ENCODE measurements around the gene CTNNB1. TPM values are rescaled to one million over a fixed set of nuclear protein-coding genes. Genes with fewer than 3 reads are reported as not detected.
A peak's percentile ranks its signal among the peaks of the same experiment; 100 is the strongest.

The CTNNB1 gene
- total and polyA plus RNA-seq, 4 donors, result 63.3 to 265 (median 151) TPM

GRCh38 chr3:41247055-41248004, 48.0 kb downstream of the CTNNB1 start:
- H3K4me3 ChIP-seq (ENCODE audit: low read depth in 1 of 3, low read length in 3 of 3), result no peak overlapping the region
- no peaks in the 10 kb centered on the region for H3K4me1 ChIP-seq (ENCODE audit: control insufficient read depth in 4 of 4, insufficient read depth in 4 of 4, low read length in 3 of 4)
- H3K27ac ChIP-seq (ENCODE audit: low read depth in 1 of 2, low read length in 2 of 2), result no peak overlapping the region
- H3K27me3 ChIP-seq (ENCODE audit: control insufficient read depth in 4 of 4, insufficient read depth in 4 of 4, low read length in 3 of 4), result no peaks in the 10 kb centered on the region
- H3K36me3 ChIP-seq (ENCODE audit: control insufficient read depth in 4 of 4, insufficient read depth in 3 of 4, low read depth in 1 of 4, low read length in 3 of 4), result no peaks in the 10 kb centered on the region
- no peak for DNase-seq (ENCODE audit: low spot score)
- H3K9me3 ChIP-seq (ENCODE audit: control insufficient read depth in 4 of 4, low read length in 3 of 4), result no peaks in the 10 kb centered on the region
- TF ChIP-seq RAD21 (IDR thresholded peaks at IDR 0.05), result no peak
- no peak for TF ChIP-seq EGR1 (IDR thresholded peaks at IDR 0.05; ENCODE audit: low read depth in 2 of 2)
- TF ChIP-seq RXRA (IDR thresholded peaks at IDR 0.05), result no peak
- H3K9ac ChIP-seq (ENCODE audit: low read depth in 1 of 2, low read length in 2 of 2), result no peak overlapping the region
- 91% methylated on average over 12 of the region's 12 CpGs for WGBS

- Histone ChIP-seq H3K9ac (ENCODE audit: low read depth in 1 of 2, low read length in 2 of 2) (no peak overlapping the region), H3K27ac (ENCODE audit: low read depth in 1 of 2, low read length in 2 of 2) (no peak overlapping the region), H3K9me3 (ENCODE audit: control insufficient read depth in 4 of 4, low read length in 3 of 4) (no peaks in the 10 kb centered on the region), H3K4me1 (ENCODE audit: control insufficient read depth in 4 of 4, insufficient read depth in 4 of 4, low read length in 3 of 4) (no peaks in the 10 kb centered on the region), H3K4me3 (ENCODE audit: low read depth in 1 of 3, low read length in 3 of 3) (no peak overlapping the region), H3K27me3 (ENCODE audit: control insufficient read depth in 4 of 4, insufficient read depth in 4 of 4, low read length in 3 of 4) (no peaks in the 10 kb centered on the region), H3K36me3 (ENCODE audit: control insufficient read depth in 4 of 4, insufficient read depth in 3 of 4, low read depth in 1 of 4, low read length in 3 of 4) (no peaks in the 10 kb centered on the region)
- no peak for DNase-seq (ENCODE audit: low spot score)
- TF ChIP-seq RXRA (IDR thresholded peaks at IDR 0.05) (peak in 1 of 2 donors; percentile 23), CTCF (IDR thresholded peaks at IDR 0.05; ENCODE audit: low read depth, low read length, missing input control) (no peak), REST (IDR thresholded peaks at IDR 0.05) (no peak), EGR1 (IDR thresholded peaks at IDR 0.05; ENCODE audit: low read depth in 2 of 2) (no peak), FOXA1 (IDR thresholded peaks at IDR 0.05) (no peak), JUND (IDR thresholded peaks at IDR 0.05) (no peak), NR2F2 (IDR thresholded peaks at IDR 0.05) (peak; percentile 61), GABPA (IDR thresholded peaks at IDR 0.05 in 1 of 2, conservative IDR thresholded peaks at IDR 0.05 in 1 of 2) (no peak), ATF3 (IDR thresholded peaks at IDR 0.05) (no peak), FOXA2 (IDR thresholded peaks at IDR 0.05) (no peak), TAF1 (conservative IDR thresholded peaks at IDR 0.05) (no peak), RAD21 (IDR thresholded peaks at IDR 0.05) (no peak)
- 79% methylated on average over 3 of the region's 3 CpGs for WGBS
Measured at GRCh38 chr3:41248525-41248924, 49.2 kb downstream of the CTNNB1 start.
